Measurements from ENCODE around the gene ARID2. TPM values are rescaled to one million over a fixed set of nuclear protein-coding genes. Genes with fewer than 3 reads are reported as not detected.

Gene ARID2
- total and polyA plus RNA-seq, 2 of the 4 experiments (the other 2 are of a cell fraction), result 5.4 to 28.1 TPM

GRCh38 chr12:45934956-45935355, 205.4 kb downstream of the ARID2 start:
- ATAC-seq (ENCODE audit: low read depth), result no peak
- no peak overlapping the region for H4K8ac ChIP-seq (ENCODE audit: low read depth in 2 of 2, low read length in 2 of 2)

More at GRCh38 chr12:45934956-45935355, 205.4 kb downstream of the ARID2 start:
- no peaks in the 10 kb centered on the region for H3K9me3 ChIP-seq (ENCODE audit: control insufficient read depth, insufficient read depth, low read length)
- POLR2A ChIA-PET (ENCODE audit: unreplicated experiment), result no interaction called here
- peaks cover 14% of the 10 kb centered on the region for H3K36me3 ChIP-seq (ENCODE audit: control insufficient read depth, insufficient read depth, low read length)
- WGBS, 2 experiments (ENCODE audit: extremely low coverage in 2 of 2, insufficient read length in 1 of 2), result no CpG with 5 or more reads among the region's 1 CpG
- in situ Hi-C loops (cut with MboI; ENCODE audit: low sequenced_read_pairs), result no loop called here
- no TSS peak for BruUV-seq (replicated peaks)
- H2AK5ac ChIP-seq (ENCODE audit: low read depth, low read length), result no peak overlapping the region
- no peaks in the 10 kb centered on the region for H3K27me3 ChIP-seq (ENCODE audit: control insufficient read depth, insufficient read depth, low read length)
- CTCF ChIA-PET, result no interaction called here
- H3K14ac ChIP-seq (replicated peaks; ENCODE audit: low read depth, low read length), result no peak overlapping the region
- H3K23ac ChIP-seq (ENCODE audit: low read depth, low read length), result no peak overlapping the region
- no peak for TF ChIP-seq BHLHE40 (IDR thresholded peaks at IDR 0.05; ENCODE audit: low read depth, low read length)
- TF ChIP-seq CEBPB (IDR thresholded peaks at IDR 0.05; ENCODE audit: low read depth, low read length), result no peak
- TF ChIP-seq RAD21 (IDR thresholded peaks at IDR 0.05; ENCODE audit: low read length), result no peak
- TF ChIP-seq MAZ (IDR thresholded peaks at IDR 0.05; ENCODE audit: borderline replicate concordance, low read depth, low read length), result no peak
- no peak for TF ChIP-seq SMC3 (IDR thresholded peaks at IDR 0.05; ENCODE audit: low read depth, low read length)
- TF ChIP-seq MAFK (IDR thresholded peaks at IDR 0.05; ENCODE audit: low read depth, low read length), result no peak
- TF ChIP-seq POLR2A (IDR thresholded peaks at IDR 0.05; ENCODE audit: low read depth, low read length), result no peak
- TF ChIP-seq RCOR1 (IDR thresholded peaks at IDR 0.05; ENCODE audit: insufficient replicate concordance, low read length), result no peak
- no peak for TF ChIP-seq RFX5 (IDR thresholded peaks at IDR 0.05; ENCODE audit: low read depth, low read length)
- TF ChIP-seq MXI1 (IDR thresholded peaks at IDR 0.05; ENCODE audit: borderline replicate concordance, low read depth, low read length), result no peak
- TF ChIP-seq USF2 (IDR thresholded peaks at IDR 0.05; ENCODE audit: low read depth, low read length), result no peak
- no peak for TF ChIP-seq NFE2L2 (IDR thresholded peaks at IDR 0.05; ENCODE audit: low read depth, low read length)
- no peak for TF ChIP-seq CTCF (conservative IDR thresholded peaks at IDR 0.05; ENCODE audit: low read depth, low read length)
- TF ChIP-seq FOS (IDR thresholded peaks at IDR 0.05; ENCODE audit: low read depth, low read length), result no peak
- TF ChIP-seq CHD1 (IDR thresholded peaks at IDR 0.05; ENCODE audit: low read depth, low read length), result no peak
- TF ChIP-seq ELK1 (IDR thresholded peaks at IDR 0.05; ENCODE audit: borderline replicate concordance, low read depth, low read length), result no peak
- no peak overlapping the region for H3K56ac ChIP-seq (ENCODE audit: extremely low read depth, insufficient read depth, low read length)
- no peak overlapping the region for H2BK20ac ChIP-seq (ENCODE audit: low read depth, low read length)
- peaks cover 3 to 22% of the 10 kb centered on the region in 2 experiments; a peak in 3 of 4 replicates for H3K79me1 ChIP-seq (ENCODE audit: low read depth in 1 of 2, low read length in 2 of 2)
- intact Hi-C loops (cut with micrococcal nuclease), result no loop called here
- H4K20me1 ChIP-seq (ENCODE audit: insufficient read depth, low read length), result no peaks in the 10 kb centered on the region
- no peak for DNase-seq
- no peak overlapping the region for H4K91ac ChIP-seq (ENCODE audit: insufficient read depth, low read depth, low read length)
- H2AK9ac ChIP-seq (replicated peaks; ENCODE audit: low read depth, low read length, poor library complexity), result no peak overlapping the region
- no peaks in the 10 kb centered on the region for H3K4me1 ChIP-seq (ENCODE audit: control insufficient read depth, insufficient read depth, low read length)
- dilution Hi-C loops (cut with HindIII; ENCODE audit: low sequenced_read_pairs, unreplicated experiment), result no loop called here
- no peak overlapping the region for H2AFZ ChIP-seq (replicated peaks; ENCODE audit: low read length, poor library complexity)
- no peaks in the 10 kb centered on the region for H3K9me1 ChIP-seq (ENCODE audit: insufficient read depth, low read length)
- H3K4ac ChIP-seq (ENCODE audit: low read depth, low read length), result no peak overlapping the region
- no peak overlapping the region for H4K5ac ChIP-seq (ENCODE audit: low read depth, low read length)
- H2BK5ac ChIP-seq (ENCODE audit: low read depth, low read length, poor library complexity, severe bottlenecking), result no peak overlapping the region
- no peak overlapping the region for H3K27ac ChIP-seq (ENCODE audit: insufficient read depth, low read length)
- no peak overlapping the region for H3K4me2 ChIP-seq (ENCODE audit: low read depth, low read length)
- no peak overlapping the region for H2BK15ac ChIP-seq (ENCODE audit: low read depth, low read length)
- H3K18ac ChIP-seq (ENCODE audit: low read depth, low read length), result no peak overlapping the region
- H2BK120ac ChIP-seq (ENCODE audit: low read depth, low read length), result no peak overlapping the region
- no peak overlapping the region for H3K4me3 ChIP-seq (ENCODE audit: insufficient read depth, low read depth, low read length)
- H3K9ac ChIP-seq (ENCODE audit: low read depth, low read length), result no peak overlapping the region
